Keratinocyte (primary cell): ENCODE results near the gene IL1RAP.
"Not testable (repeated sequence)": the region's sequence is repeated elsewhere in the genome, so short reads cannot be mapped to it uniquely, and the experiment has no call there.

Experiments used
- CTCF ChIP-seq, 3 experiments: IDR thresholded peaks in 1 of 3; conservative IDR thresholded peaks in 1 of 3; optimal IDR thresholded peaks in 1 of 3; 2 replicates in 2 of 3; 3 replicates in 1 of 3; pipeline versions ENCODE3 to v1.5.1; 2011; ENCODE audit warnings: low read length in 3 of 3, mild to moderate bottlenecking in 3 of 3, moderate library complexity in 2 of 3, control low read depth in 1 of 3, inconsistent platforms in 1 of 3; ENCODE audit not compliant: insufficient read depth in 2 of 3; ENCODE audit errors: extremely low read depth in 1 of 3
- EZH2 ChIP-seq: IDR thresholded peaks from one replicate; pipeline ENCODE4 v1.6.1; 2012; ENCODE audit warnings: inconsistent platforms, mild to moderate bottlenecking, low read length, moderate library complexity

DNA sequence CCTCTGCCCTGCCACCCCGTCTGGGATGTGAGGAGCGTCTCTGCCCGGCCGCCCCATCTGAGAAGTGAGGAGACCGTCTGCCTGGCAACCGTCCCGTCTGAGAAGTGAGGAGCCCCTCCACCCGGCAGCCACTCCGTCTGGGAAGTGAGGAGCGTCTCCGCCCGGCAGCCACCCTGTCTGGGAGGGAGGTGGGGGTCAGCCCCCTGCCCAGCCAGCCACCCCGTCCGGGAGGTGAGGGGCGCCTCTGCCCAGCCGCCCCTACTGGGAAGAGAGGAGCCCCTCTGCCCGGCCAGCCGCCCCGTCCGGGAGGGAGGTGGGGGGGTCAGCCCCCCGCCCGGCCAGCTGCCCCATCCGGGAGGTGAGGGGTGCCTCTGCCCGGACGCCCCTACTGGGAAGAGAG is 40.6 kb upstream of the IL1RAP start:
- not testable (repeated sequence) for TF ChIP-seq CTCF (optimal IDR thresholded peaks at IDR 0.05 in 1 of 3, IDR thresholded peaks at IDR 0.05 in 1 of 3, conservative IDR thresholded peaks at IDR 0.05 in 1 of 3; ENCODE audit: extremely low read depth in 1 of 3, insufficient read depth in 2 of 3, low read length in 3 of 3); EZH2
